ENCODE data around the gene RNF44. TPM values are rescaled to one million over a fixed set of nuclear protein-coding genes. Genes with fewer than 3 reads are reported as not detected.

RNF44 gene
- total RNA-seq, 1 donor from 2014 or later, result 322 TPM

- peaks cover 3% of the 10 kb centered on the region for H3K9me3 Mint-ChIP-seq (ENCODE audit: unreplicated experiment)
- H3K27me3 Mint-ChIP-seq (ENCODE audit: unreplicated experiment), result peaks cover 2% of the 10 kb centered on the region
- H3K27ac Mint-ChIP-seq (ENCODE audit: unreplicated experiment), result peak overlapping the region; percentile 52
- peaks cover 6% of the 10 kb centered on the region for H3K4me1 Mint-ChIP-seq (ENCODE audit: low read depth, unreplicated experiment)
- no peaks in the 10 kb centered on the region for H3K36me3 Mint-ChIP-seq (ENCODE audit: unreplicated experiment)
- no peak for TF ChIP-seq CTCF (IDR thresholded peaks at IDR 0.05; ENCODE audit: partially characterized antibody, unreplicated experiment)
- H3K4me3 Mint-ChIP-seq (ENCODE audit: unreplicated experiment), result peak overlapping the region; percentile 38
- DNase-seq, result no peak
Measured at GRCh38 chr5:176528761-176529115, 8.5 kb downstream of the RNF44 start.

GRCh38 chr5:176528301-176528700 is 8.9 kb downstream of the RNF44 start:
- H3K9me3 Mint-ChIP-seq (ENCODE audit: unreplicated experiment), result peaks cover 3% of the 10 kb centered on the region
- H3K4me3 Mint-ChIP-seq (ENCODE audit: unreplicated experiment), result peak overlapping the region; percentile 38
- H3K36me3 Mint-ChIP-seq (ENCODE audit: unreplicated experiment), result no peaks in the 10 kb centered on the region
- H3K27ac Mint-ChIP-seq (ENCODE audit: unreplicated experiment), result peak overlapping the region; percentile 52
- TF ChIP-seq CTCF (IDR thresholded peaks at IDR 0.05; ENCODE audit: partially characterized antibody, unreplicated experiment), result no peak
- no peak for DNase-seq
- peaks cover 6% of the 10 kb centered on the region for H3K4me1 Mint-ChIP-seq (ENCODE audit: low read depth, unreplicated experiment)
- H3K27me3 Mint-ChIP-seq (ENCODE audit: unreplicated experiment), result peaks cover 2% of the 10 kb centered on the region

- Mint-ChIP-seq H3K4me1 (ENCODE audit: low read depth, unreplicated experiment) (peaks cover 6% of the 10 kb centered on the region), H3K36me3 (ENCODE audit: unreplicated experiment) (no peaks in the 10 kb centered on the region), H3K4me3 (ENCODE audit: unreplicated experiment) (no peak overlapping the region), H3K27ac (ENCODE audit: unreplicated experiment) (peak overlapping the region; percentile 52), H3K9me3 (ENCODE audit: unreplicated experiment) (peaks cover 1% of the 10 kb centered on the region), H3K27me3 (ENCODE audit: unreplicated experiment) (no peaks in the 10 kb centered on the region)
- no peak for DNase-seq
- TF ChIP-seq CTCF (IDR thresholded peaks at IDR 0.05; ENCODE audit: partially characterized antibody, unreplicated experiment), result no peak
Measured at GRCh38 chr5:176527246-176528222, 9.7 kb downstream of the RNF44 start.

- H3K4me3 Mint-ChIP-seq (ENCODE audit: unreplicated experiment), result no peak overlapping the region
- H3K36me3 Mint-ChIP-seq (ENCODE audit: unreplicated experiment), result no peaks in the 10 kb centered on the region
- H3K27ac Mint-ChIP-seq (ENCODE audit: unreplicated experiment), result no peak overlapping the region
- H3K9me3 Mint-ChIP-seq (ENCODE audit: unreplicated experiment), result peaks cover 1% of the 10 kb centered on the region
- DNase-seq, result no peak
- no peak for TF ChIP-seq CTCF (IDR thresholded peaks at IDR 0.05; ENCODE audit: partially characterized antibody, unreplicated experiment)
- no peaks in the 10 kb centered on the region for H3K27me3 Mint-ChIP-seq (ENCODE audit: unreplicated experiment)
- H3K4me1 Mint-ChIP-seq (ENCODE audit: low read depth, unreplicated experiment), result peaks cover 6% of the 10 kb centered on the region
Measured at GRCh38 chr5:176526462-176526861, 10.7 kb downstream of the RNF44 start.

- DNase-seq, result no peak
- peaks cover 1% of the 10 kb centered on the region for H3K9me3 Mint-ChIP-seq (ENCODE audit: unreplicated experiment)
- H3K27me3 Mint-ChIP-seq (ENCODE audit: unreplicated experiment), result peaks cover 2% of the 10 kb centered on the region
- H3K4me3 Mint-ChIP-seq (ENCODE audit: unreplicated experiment), result no peak overlapping the region
- H3K27ac Mint-ChIP-seq (ENCODE audit: unreplicated experiment), result no peak overlapping the region
- H3K36me3 Mint-ChIP-seq (ENCODE audit: unreplicated experiment), result no peaks in the 10 kb centered on the region
- peaks cover 6% of the 10 kb centered on the region for H3K4me1 Mint-ChIP-seq (ENCODE audit: low read depth, unreplicated experiment)
- TF ChIP-seq CTCF (IDR thresholded peaks at IDR 0.05; ENCODE audit: partially characterized antibody, unreplicated experiment), result no peak
Measured at GRCh38 chr5:176525677-176526076, 11.5 kb downstream of the RNF44 start.

Measured in glutamatergic neuron (in vitro differentiated cells).